GM19463 (cell line): ENCODE measurements around the gene NACAD.
"Not testable (repeated sequence)": the region's sequence is repeated elsewhere in the genome, so short reads cannot be mapped to it uniquely, and the experiment has no call there.

ENCODE experiments used
- ATAC-seq: cut with Tn5 transposase; IDR thresholded peaks from one replicate; pipeline ENCODE4 v1.9.1; 2021; ENCODE audit warnings: mild to moderate bottlenecking, moderate library complexity; ENCODE audit not compliant: unreplicated experiment

NACAD gene

GRCh38 chr7:45114926-45115325, 26.2 kb upstream of the NACAD start:
- no peak for ATAC-seq

GRCh38 chr7:45114257-45114656, 25.5 kb upstream of the NACAD start:
- not testable (repeated sequence) for ATAC-seq

- ATAC-seq: no peak
Measured at GRCh38 chr7:45112648-45113047, 23.9 kb upstream of the NACAD start.

GRCh38 chr7:45111298-45112223, 22.8 kb upstream of the NACAD start, which contains the start of gene TBRG4:
Gene TBRG4 (minus strand): TSS chr7:45111697. CDS start chr7:45109237, 2,460 bp downstream.
- ATAC-seq: peak; percentile 97

- ATAC-seq: no peak
Measured at GRCh38 chr7:45108863-45109262, 20.1 kb upstream of the NACAD start.

GRCh38 chr7:45107356-45107755, 18.6 kb upstream of the NACAD start:
- ATAC-seq: no peak

GRCh38 chr7:45106820-45107219, 18.1 kb upstream of the NACAD start:
- ATAC-seq: no peak

GRCh38 chr7:45105588-45106188, 16.9 kb upstream of the NACAD start:
- ATAC-seq: no peak

GRCh38 chr7:45104844-45105587, 16.2 kb upstream of the NACAD start:
- no peak for ATAC-seq

GRCh38 chr7:45103958-45104843, 15.4 kb upstream of the NACAD start:
- ATAC-seq: no peak

- no peak for ATAC-seq
Measured at GRCh38 chr7:45102785-45103712, 14.3 kb upstream of the NACAD start.

- no peak for ATAC-seq
Measured at GRCh38 chr7:45101748-45102147, 13.0 kb upstream of the NACAD start.

GRCh38 chr7:45100761-45101480, 12.2 kb upstream of the NACAD start:
- no peak for ATAC-seq

- no peak for ATAC-seq
Measured at GRCh38 chr7:45099891-45100760, 11.4 kb upstream of the NACAD start.

- no peak for ATAC-seq
Measured at GRCh38 chr7:45098983-45099839, 10.4 kb upstream of the NACAD start.

- no peak for ATAC-seq
Measured at GRCh38 chr7:45092931-45093235, 4.1 kb upstream of the NACAD start.
